ENCODE measurements around the gene UBXN11.
"Not testable (repeated sequence)": the region's sequence is repeated elsewhere in the genome, so short reads cannot be mapped to it uniquely, and the experiment has no call there.

Gene UBXN11

DNA sequence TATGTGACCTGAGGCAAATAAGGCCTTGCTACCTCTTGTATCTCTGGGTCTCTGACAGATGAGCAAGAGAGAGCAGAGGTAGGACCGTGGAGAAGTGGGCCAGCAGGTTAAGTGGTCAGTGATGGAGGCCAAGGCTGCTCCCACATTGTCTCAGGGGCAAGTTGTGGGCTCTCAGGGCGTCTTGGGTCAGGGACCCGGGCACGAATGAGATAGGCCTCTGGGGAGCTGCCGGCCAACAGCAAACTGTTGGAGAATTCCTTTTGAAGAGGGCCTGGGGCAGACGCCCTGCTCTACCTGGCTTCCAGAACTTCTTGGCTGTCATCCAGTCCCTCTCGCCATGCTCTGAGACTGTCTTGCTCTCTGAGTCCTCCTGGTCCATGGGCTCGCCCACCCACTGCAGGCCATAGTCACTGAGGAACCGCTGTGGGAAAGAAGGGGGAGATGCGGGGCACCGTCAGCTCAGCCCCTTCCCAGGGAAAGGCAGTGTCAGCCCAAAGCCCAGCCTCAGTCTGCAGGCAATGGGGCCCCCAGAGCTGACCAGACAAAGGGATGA lies 12.4 kb downstream of the UBXN11 start:
- H3K27me3 ChIP-seq (ENCODE audit: control insufficient read depth in 5 of 5, insufficient read depth in 4 of 5, low read length in 5 of 5) = no peaks in the 10 kb centered on the region
- no peaks in the 10 kb centered on the region for H3K9me3 ChIP-seq (ENCODE audit: control insufficient read depth in 5 of 5, low read length in 5 of 5)
- peaks cover 0 to 34% (median 27%) of the 10 kb centered on the region in 5 donors for H3K4me1 ChIP-seq (ENCODE audit: control insufficient read depth in 5 of 5, insufficient read depth in 5 of 5, low read length in 5 of 5)
- no peak overlapping the region for H3K27ac ChIP-seq (ENCODE audit: low read depth, low read length)
- no peak overlapping the region for H3K9ac ChIP-seq (ENCODE audit: low read length in 5 of 5)
- no peak overlapping the region for H3K4me3 ChIP-seq (ENCODE audit: low read depth in 1 of 5, low read length in 5 of 5)
- H3K36me3 ChIP-seq (ENCODE audit: control insufficient read depth in 5 of 5, insufficient read depth in 5 of 5, low read length in 5 of 5) = peaks cover 0 to 13% (median 3%) of the 10 kb centered on the region in 5 donors

DNA sequence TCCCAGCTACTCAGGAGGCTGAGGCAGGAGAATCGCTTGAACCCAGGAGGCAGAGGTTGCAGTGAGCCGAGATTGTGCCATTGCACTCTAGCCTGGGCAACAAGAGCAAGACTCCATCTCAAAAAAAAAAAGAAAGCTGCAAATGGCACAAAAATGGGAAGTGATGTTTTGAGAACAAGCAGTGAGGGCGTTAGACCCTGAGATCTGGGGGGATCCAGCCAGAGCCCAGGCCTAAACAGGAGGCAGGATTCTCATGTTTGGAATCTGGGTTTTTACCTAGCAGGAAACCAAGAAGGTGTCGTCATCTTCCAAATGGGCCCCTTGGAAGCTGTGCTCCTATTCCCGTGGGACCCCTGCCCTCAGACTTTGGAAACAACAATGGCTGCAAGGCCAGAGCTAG lies 13.7 kb downstream of the UBXN11 start:
- peaks cover 0 to 47% (median 40%) of the 10 kb centered on the region in 5 donors for H3K4me1 ChIP-seq (ENCODE audit: control insufficient read depth in 5 of 5, insufficient read depth in 5 of 5, low read length in 5 of 5)

DNA sequence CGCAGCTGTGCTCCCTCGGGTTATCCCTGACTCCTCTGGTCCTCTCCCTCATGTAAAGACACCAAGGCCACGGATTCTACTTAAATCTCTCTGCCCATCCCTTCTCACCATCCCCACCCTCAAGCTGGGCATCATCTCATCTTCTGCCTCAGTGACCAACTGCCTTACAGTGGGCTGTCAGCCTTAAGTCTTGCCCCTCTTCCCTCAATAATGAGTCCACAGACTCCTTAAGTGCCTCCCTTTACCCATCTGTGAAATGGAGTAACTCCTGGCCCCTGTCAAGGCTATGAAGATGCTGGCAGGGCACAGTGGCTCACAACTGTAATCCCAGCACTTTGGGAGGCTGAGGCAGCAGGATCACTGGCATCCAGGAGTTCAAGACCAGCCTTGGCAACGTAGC lies 14.5 kb downstream of the UBXN11 start:
- Histone ChIP-seq H3K36me3 (ENCODE audit: control insufficient read depth in 5 of 5, insufficient read depth in 5 of 5, low read length in 5 of 5) (peaks cover 0 to 10% (median 2%) of the 10 kb centered on the region in 5 donors), H3K27me3 (ENCODE audit: control insufficient read depth in 5 of 5, insufficient read depth in 4 of 5, low read length in 5 of 5) (no peaks in the 10 kb centered on the region), H3K9me3 (ENCODE audit: control insufficient read depth in 5 of 5, low read length in 5 of 5) (no peaks in the 10 kb centered on the region), H3K4me1 (ENCODE audit: control insufficient read depth in 5 of 5, insufficient read depth in 5 of 5, low read length in 5 of 5) (peaks cover 6 to 55% (median 48%) of the 10 kb centered on the region in 5 donors), H3K27ac (ENCODE audit: low read depth, low read length) (no peak overlapping the region), H3K4me3 (ENCODE audit: low read depth in 1 of 5, low read length in 5 of 5) (no peak overlapping the region), H3K9ac (ENCODE audit: low read length in 5 of 5) (no peak overlapping the region)

More for the DNA sequence above, 13.7 kb downstream of the UBXN11 start:
- not testable (repeated sequence) for H3K4me3 ChIP-seq (ENCODE audit: low read depth in 1 of 5, low read length in 5 of 5); H3K9me3 ChIP-seq (ENCODE audit: control insufficient read depth in 5 of 5, low read length in 5 of 5); H3K27ac ChIP-seq (ENCODE audit: low read depth, low read length); H3K27me3 ChIP-seq (ENCODE audit: control insufficient read depth in 5 of 5, insufficient read depth in 4 of 5, low read length in 5 of 5); H3K9ac ChIP-seq (ENCODE audit: low read length in 5 of 5)
- peaks cover 0 to 13% (median 3%) of the 10 kb centered on the region in 5 donors for H3K36me3 ChIP-seq (ENCODE audit: control insufficient read depth in 5 of 5, insufficient read depth in 5 of 5, low read length in 5 of 5)

DNA sequence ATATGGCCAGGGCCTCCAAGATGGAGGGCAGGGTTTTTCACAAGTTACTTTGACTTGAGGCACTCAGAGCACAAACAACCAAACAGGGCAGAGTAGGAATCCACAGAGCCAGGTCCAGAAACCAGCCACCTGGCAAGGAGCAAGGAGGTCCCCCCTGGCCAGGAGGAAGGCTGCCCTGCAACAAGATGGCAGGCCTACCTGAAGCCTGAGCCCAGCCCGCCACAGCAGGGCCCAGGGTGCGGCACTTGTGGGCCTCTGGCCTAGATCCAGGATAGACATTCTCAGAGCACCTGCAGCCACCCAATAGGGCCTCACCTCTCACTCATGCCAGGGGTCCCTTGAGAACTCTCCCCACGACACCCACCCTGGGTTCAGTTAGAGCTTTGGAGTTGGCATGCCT lies 15.0 kb downstream of the UBXN11 start:
- no peaks in the 10 kb centered on the region for H3K9me3 ChIP-seq (ENCODE audit: control insufficient read depth in 5 of 5, low read length in 5 of 5)
- peaks cover 0 to 5% (median 0%) of the 10 kb centered on the region in 5 donors for H3K36me3 ChIP-seq (ENCODE audit: control insufficient read depth in 5 of 5, insufficient read depth in 5 of 5, low read length in 5 of 5)
- no peak overlapping the region for H3K27ac ChIP-seq (ENCODE audit: low read depth, low read length)
- H3K9ac ChIP-seq (ENCODE audit: low read length in 5 of 5) = peak overlapping the region in 1 of 5 donors; percentile 38
- no peaks in the 10 kb centered on the region for H3K27me3 ChIP-seq (ENCODE audit: control insufficient read depth in 5 of 5, insufficient read depth in 4 of 5, low read length in 5 of 5)
- no peak overlapping the region for H3K4me3 ChIP-seq (ENCODE audit: low read depth in 1 of 5, low read length in 5 of 5)
- H3K4me1 ChIP-seq (ENCODE audit: control insufficient read depth in 5 of 5, insufficient read depth in 5 of 5, low read length in 5 of 5) = peaks cover 8 to 60% (median 51%) of the 10 kb centered on the region in 5 donors

DNA sequence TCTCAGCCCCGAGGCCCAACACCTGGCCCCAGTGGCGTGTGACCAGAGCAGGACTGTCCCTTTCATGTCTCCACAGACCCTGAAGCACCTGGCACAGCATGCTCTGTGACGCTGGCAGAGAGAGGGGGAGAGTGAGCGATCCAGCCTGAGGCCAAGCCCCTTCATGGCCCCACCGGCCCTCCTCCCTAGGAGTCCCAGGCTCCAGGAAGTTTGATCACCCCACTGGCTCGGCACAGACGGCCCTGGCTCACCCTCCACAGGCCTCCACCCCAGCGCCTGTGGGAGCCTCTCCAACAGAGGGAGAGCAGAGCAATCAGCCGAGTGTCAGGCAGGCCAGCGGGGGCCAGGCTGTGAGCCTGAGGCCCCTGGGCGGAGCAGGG lies 15.6 kb downstream of the UBXN11 start:
- Histone ChIP-seq H3K27me3 (ENCODE audit: control insufficient read depth in 5 of 5, insufficient read depth in 4 of 5, low read length in 5 of 5) (no peaks in the 10 kb centered on the region), H3K4me3 (ENCODE audit: low read depth in 1 of 5, low read length in 5 of 5) (no peak overlapping the region), H3K36me3 (ENCODE audit: control insufficient read depth in 5 of 5, insufficient read depth in 5 of 5, low read length in 5 of 5) (peaks cover 0 to 3% (median 0%) of the 10 kb centered on the region in 5 donors), H3K4me1 (ENCODE audit: control insufficient read depth in 5 of 5, insufficient read depth in 5 of 5, low read length in 5 of 5) (peaks cover 12 to 66% (median 57%) of the 10 kb centered on the region in 5 donors), H3K9ac (ENCODE audit: low read length in 5 of 5) (peak overlapping the region in 1 of 5 donors; percentile 38), H3K9me3 (ENCODE audit: control insufficient read depth in 5 of 5, low read length in 5 of 5) (no peaks in the 10 kb centered on the region), H3K27ac (ENCODE audit: low read depth, low read length) (no peak overlapping the region)

DNA sequence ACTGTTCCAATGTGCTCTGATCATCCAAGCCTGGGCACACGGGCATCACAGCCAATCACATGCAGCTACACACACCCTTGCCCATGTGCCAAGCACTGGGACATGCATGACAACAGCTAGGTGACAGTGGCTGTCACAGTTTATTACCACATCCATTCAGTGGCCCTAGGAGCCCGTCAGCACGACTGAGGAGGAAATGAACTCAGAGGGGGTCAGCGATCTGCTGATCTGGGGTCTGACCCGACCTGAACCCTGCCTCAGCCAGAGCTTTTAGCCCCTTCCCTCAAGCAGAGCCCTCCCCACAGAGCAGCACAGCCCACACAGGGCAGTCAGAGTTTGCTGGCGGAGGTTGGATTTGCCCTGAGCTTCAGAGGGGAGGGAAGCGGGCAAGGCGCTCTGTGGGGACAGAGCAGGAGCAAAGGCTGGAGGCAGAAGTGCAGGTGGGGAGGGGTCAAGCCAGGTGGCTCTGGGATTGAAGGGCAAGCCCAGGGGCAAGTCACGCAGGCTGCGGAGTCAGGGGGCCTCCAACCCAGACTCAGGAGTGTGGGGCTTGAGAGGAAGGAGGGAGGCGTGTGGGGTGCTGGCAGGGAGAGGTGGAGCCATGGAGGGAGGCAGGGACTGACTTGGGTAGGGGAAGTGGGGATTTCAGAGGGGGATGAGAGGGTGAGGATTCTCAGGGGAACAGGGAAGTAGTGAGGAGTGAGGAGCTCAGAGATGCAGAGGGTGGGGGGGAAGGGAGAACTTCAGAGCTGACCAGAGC lies 16.1 kb downstream of the UBXN11 start:
- Histone ChIP-seq H3K4me1 (ENCODE audit: control insufficient read depth in 5 of 5, insufficient read depth in 5 of 5, low read length in 5 of 5) (peaks cover 12 to 71% (median 63%) of the 10 kb centered on the region in 5 donors), H3K9ac (ENCODE audit: low read length in 5 of 5) (peak overlapping the region in 1 of 5 donors; percentile 7), H3K4me3 (ENCODE audit: low read depth in 1 of 5, low read length in 5 of 5) (no peak overlapping the region), H3K27me3 (ENCODE audit: control insufficient read depth in 5 of 5, insufficient read depth in 4 of 5, low read length in 5 of 5) (no peaks in the 10 kb centered on the region), H3K36me3 (ENCODE audit: control insufficient read depth in 5 of 5, insufficient read depth in 5 of 5, low read length in 5 of 5) (peaks cover 0 to 3% (median 0%) of the 10 kb centered on the region in 5 donors), H3K9me3 (ENCODE audit: control insufficient read depth in 5 of 5, low read length in 5 of 5) (no peaks in the 10 kb centered on the region), H3K27ac (ENCODE audit: low read depth, low read length) (no peak overlapping the region)

DNA sequence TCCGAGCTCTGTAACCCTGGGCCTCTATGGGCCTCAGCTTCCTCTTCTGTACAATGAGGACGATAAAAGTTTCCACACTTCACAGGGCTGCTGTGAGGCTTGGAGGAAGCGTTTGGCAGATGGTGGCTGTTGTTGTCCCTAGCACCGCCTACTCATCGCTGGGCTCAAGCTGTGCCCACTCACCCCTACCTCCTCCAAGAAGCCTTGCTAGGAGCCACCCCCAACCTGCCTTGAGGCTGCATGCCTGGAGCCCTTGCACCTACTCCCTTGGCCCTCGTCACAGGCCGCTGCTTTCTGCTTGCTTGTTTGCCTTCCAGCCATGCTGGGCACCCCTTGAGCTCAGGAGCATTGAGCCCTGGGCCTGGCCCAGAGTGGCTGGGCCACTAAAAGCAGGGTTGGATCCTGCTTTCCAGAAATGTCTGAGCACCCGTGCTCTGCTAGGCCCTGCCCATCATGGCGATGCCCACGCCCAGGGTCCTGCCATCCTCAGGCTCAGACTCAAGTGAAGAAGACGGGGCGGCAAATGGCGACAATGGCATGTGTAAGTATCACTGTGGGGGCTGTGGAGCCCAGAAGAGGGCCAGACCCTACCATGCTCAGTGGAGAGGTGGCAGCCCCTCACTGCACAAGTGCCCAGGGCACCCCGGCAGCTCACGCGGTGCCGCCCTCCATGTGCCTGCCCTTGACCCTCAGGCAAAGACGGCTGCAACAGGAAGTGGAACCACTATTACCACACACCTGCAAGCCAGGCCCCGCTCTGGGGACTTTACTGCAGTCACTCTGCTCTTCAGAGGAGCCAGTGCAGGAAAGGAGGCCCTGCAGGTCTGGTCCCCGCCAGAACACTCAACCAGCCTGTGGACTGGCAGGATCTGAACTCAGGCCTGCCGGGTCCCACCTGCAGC lies 17.0 kb downstream of the UBXN11 start:
- Histone ChIP-seq H3K9me3 (ENCODE audit: control insufficient read depth in 5 of 5, low read length in 5 of 5) (no peaks in the 10 kb centered on the region), H3K4me1 (ENCODE audit: control insufficient read depth in 5 of 5, insufficient read depth in 5 of 5, low read length in 5 of 5) (peaks cover 13 to 80% (median 72%) of the 10 kb centered on the region in 5 donors), H3K4me3 (ENCODE audit: low read depth in 1 of 5, low read length in 5 of 5) (no peak overlapping the region), H3K27me3 (ENCODE audit: control insufficient read depth in 5 of 5, insufficient read depth in 4 of 5, low read length in 5 of 5) (no peaks in the 10 kb centered on the region), H3K9ac (ENCODE audit: low read length in 5 of 5) (no peak overlapping the region), H3K27ac (ENCODE audit: low read depth, low read length) (peak overlapping the region; percentile 44), H3K36me3 (ENCODE audit: control insufficient read depth in 5 of 5, insufficient read depth in 5 of 5, low read length in 5 of 5) (peaks cover 0 to 3% (median 0%) of the 10 kb centered on the region in 5 donors)

DNA sequence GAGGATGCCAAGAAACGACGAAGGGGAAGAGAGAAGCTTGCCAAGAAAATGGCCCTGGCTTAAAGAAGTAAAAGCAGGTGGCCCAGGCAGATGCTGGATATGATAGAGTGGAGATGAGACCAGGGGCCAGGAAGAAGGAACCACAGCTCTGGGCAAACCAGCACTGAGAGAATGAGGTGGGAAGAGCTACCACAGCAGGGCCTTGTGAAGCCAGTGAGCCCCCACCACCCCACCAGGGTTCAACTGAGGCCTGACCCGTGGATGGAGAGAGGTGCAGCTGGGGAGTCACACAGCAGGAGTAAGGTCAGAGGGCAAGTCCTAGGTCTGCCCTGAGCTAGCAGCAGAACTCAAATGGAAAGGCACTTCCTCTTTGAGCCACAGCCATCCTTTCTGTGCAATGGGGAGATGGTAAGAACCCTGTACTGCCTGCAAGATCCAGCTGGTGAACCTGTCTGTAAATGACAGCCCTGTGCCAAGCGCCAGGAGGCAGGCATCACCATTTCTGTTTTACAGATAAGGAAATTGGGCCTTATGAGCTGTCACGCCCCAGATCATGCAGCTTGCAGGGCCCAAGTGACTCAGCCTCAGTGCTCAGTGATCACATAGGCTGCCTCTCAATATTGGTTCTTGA lies 18.0 kb downstream of the UBXN11 start:
- peak overlapping the region; percentile 44 for H3K27ac ChIP-seq (ENCODE audit: low read depth, low read length)
- peaks cover 0 to 2% (median 0%) of the 10 kb centered on the region in 5 donors for H3K36me3 ChIP-seq (ENCODE audit: control insufficient read depth in 5 of 5, insufficient read depth in 5 of 5, low read length in 5 of 5)
- H3K9ac ChIP-seq (ENCODE audit: low read length in 5 of 5) = no peak overlapping the region
- H3K27me3 ChIP-seq (ENCODE audit: control insufficient read depth in 5 of 5, insufficient read depth in 4 of 5, low read length in 5 of 5) = no peaks in the 10 kb centered on the region
- peaks cover 13 to 90% (median 76%) of the 10 kb centered on the region in 5 donors for H3K4me1 ChIP-seq (ENCODE audit: control insufficient read depth in 5 of 5, insufficient read depth in 5 of 5, low read length in 5 of 5)
- no peak overlapping the region for H3K4me3 ChIP-seq (ENCODE audit: low read depth in 1 of 5, low read length in 5 of 5)
- no peaks in the 10 kb centered on the region for H3K9me3 ChIP-seq (ENCODE audit: control insufficient read depth in 5 of 5, low read length in 5 of 5)

DNA sequence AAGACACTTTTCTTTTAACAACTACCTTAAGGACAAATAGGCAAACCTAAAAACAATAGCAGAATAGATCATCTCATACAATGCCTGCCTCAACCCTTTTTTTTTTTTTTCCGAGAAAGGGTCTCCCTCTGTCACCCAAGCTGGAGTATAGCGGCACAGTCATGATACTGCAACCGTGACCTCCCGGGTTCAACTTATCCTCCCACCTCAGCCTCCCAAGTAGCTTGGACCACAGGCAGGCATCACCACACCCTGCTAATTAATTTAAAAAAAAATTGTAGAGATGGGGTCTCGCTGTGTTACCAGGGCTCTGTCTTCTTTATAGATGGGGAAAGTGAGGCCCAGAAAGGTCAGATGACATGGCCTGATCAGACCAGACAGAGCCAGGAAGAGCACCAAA lies 18.6 kb downstream of the UBXN11 start:
- Histone ChIP-seq H3K36me3 (ENCODE audit: control insufficient read depth in 5 of 5, insufficient read depth in 5 of 5, low read length in 5 of 5) (peaks cover 0 to 6% (median 0%) of the 10 kb centered on the region in 5 donors), H3K27me3 (ENCODE audit: control insufficient read depth in 5 of 5, insufficient read depth in 4 of 5, low read length in 5 of 5) (no peaks in the 10 kb centered on the region), H3K9me3 (ENCODE audit: control insufficient read depth in 5 of 5, low read length in 5 of 5) (no peaks in the 10 kb centered on the region), H3K4me1 (ENCODE audit: control insufficient read depth in 5 of 5, insufficient read depth in 5 of 5, low read length in 5 of 5) (peaks cover 13 to 87% (median 76%) of the 10 kb centered on the region in 5 donors), H3K4me3 (ENCODE audit: low read depth in 1 of 5, low read length in 5 of 5) (no peak overlapping the region), H3K9ac (ENCODE audit: low read length in 5 of 5) (peak overlapping the region in 1 of 5 donors; percentile 19), H3K27ac (ENCODE audit: low read depth, low read length) (peak overlapping the region; percentile 54)

All from subcutaneous abdominal adipose tissue (tissue), 5 donors.